H9 (cell line): ENCODE results near the gene OR13C8. TPM values are rescaled to one million over a fixed set of nuclear protein-coding genes. Genes with fewer than 3 reads are reported as not detected.

Experiments used
- DNase-seq: peaks from one replicate; pipeline ENCODE4 v3.0.0-alpha.2; 2017
- H2AFZ ChIP-seq: one replicate; pipeline ENCODE4 v1.6.1; 2013; ENCODE audit warnings: mild to moderate bottlenecking, low read length, control low read depth, moderate library complexity
- H2AK5ac ChIP-seq: 2 replicates; pipeline ENCODE4 v1.6.1; 2013; ENCODE audit warnings: low read length, control low read depth, mixed read lengths; ENCODE audit not compliant: insufficient read length
- H2BK120ac ChIP-seq: one replicate; pipeline ENCODE4 v1.6.1; 2013; ENCODE audit warnings: low read depth, mild to moderate bottlenecking, low read length, control low read depth, inconsistent platforms; ENCODE audit not compliant: poor library complexity, severe bottlenecking
- H2BK12ac ChIP-seq: 2 replicates; pipeline ENCODE4 v1.6.1; 2013; ENCODE audit warnings: low read length, control low read depth, mixed read lengths, low read depth; ENCODE audit not compliant: insufficient read length
- H2BK15ac ChIP-seq: 2 replicates; pipeline ENCODE4 v1.6.1; 2013; ENCODE audit warnings: low read depth, low read length, control low read depth
- H2BK20ac ChIP-seq: one replicate; pipeline ENCODE4 v1.6.1; 2013; ENCODE audit warnings: low read depth, mild to moderate bottlenecking, low read length, control low read depth, inconsistent platforms; ENCODE audit not compliant: poor library complexity, severe bottlenecking
- H2BK5ac ChIP-seq: 2 replicates; pipeline ENCODE4 v1.6.1; 2013; ENCODE audit warnings: low read length, control low read depth, mixed read lengths; ENCODE audit not compliant: insufficient read length
- H3K14ac ChIP-seq: 2 replicates; pipeline ENCODE4 v1.6.1; 2013; ENCODE audit warnings: low read length, control low read depth; ENCODE audit not compliant: insufficient read depth
- H3K18ac ChIP-seq: 2 replicates; pipeline ENCODE4 v1.6.1; 2013; ENCODE audit warnings: low read depth, mild to moderate bottlenecking, mixed read lengths, low read length, control low read depth; ENCODE audit not compliant: insufficient read length
- H3K23ac ChIP-seq: 2 replicates; pipeline ENCODE4 v1.6.1; 2013; ENCODE audit warnings: low read length, control low read depth, mixed read lengths, low read depth; ENCODE audit not compliant: insufficient read length
- H3K23me2 ChIP-seq: 2 replicates; pipeline ENCODE4 v1.6.1; 2013; ENCODE audit warnings: low read depth, mild to moderate bottlenecking, mixed read lengths, low read length, control low read depth; ENCODE audit not compliant: insufficient read length, poor library complexity, severe bottlenecking
- H3K27ac ChIP-seq: 2 replicates; pipeline ENCODE4 v1.5.1; 2013; ENCODE audit warnings: low read length, control low read depth, mixed read lengths, low read depth; ENCODE audit not compliant: insufficient read length
- H3K27me3 ChIP-seq: 2 replicates; pipeline ENCODE4 v1.6.1; 2013; ENCODE audit warnings: low read length, control low read depth, inconsistent platforms; ENCODE audit not compliant: insufficient read depth
- H3K4ac ChIP-seq: 2 replicates; pipeline ENCODE4 v1.6.1; 2013; ENCODE audit warnings: low read depth, mild to moderate bottlenecking, control low read depth, inconsistent platforms, low read length, moderate library complexity
- H3K4me1 ChIP-seq: 2 replicates; pipeline ENCODE4 v1.6.1; 2013; ENCODE audit warnings: low read length, control low read depth, inconsistent platforms; ENCODE audit not compliant: insufficient read depth
- H3K4me2 ChIP-seq: 2 replicates; pipeline ENCODE4 v1.6.1; 2013; ENCODE audit warnings: low read length, control low read depth, mixed read lengths; ENCODE audit not compliant: insufficient read length, insufficient read depth
- H3K56ac ChIP-seq: 2 replicates; pipeline ENCODE4 v1.6.1; 2013; ENCODE audit warnings: low read depth, mild to moderate bottlenecking, mixed read lengths, low read length, control low read depth; ENCODE audit not compliant: insufficient read length
- H3K79me1 ChIP-seq: 2 replicates; pipeline ENCODE4 v1.6.1; 2013; ENCODE audit warnings: low read depth, mild to moderate bottlenecking, moderate library complexity, low read length, control low read depth, inconsistent platforms; ENCODE audit not compliant: insufficient read depth, poor library complexity, severe bottlenecking
- H3K79me2 ChIP-seq: 2 replicates; pipeline ENCODE4 v1.6.1; 2013; ENCODE audit warnings: low read length, control low read depth, inconsistent platforms; ENCODE audit not compliant: insufficient read depth
- H3K9ac ChIP-seq: 2 replicates; pipeline ENCODE4 v1.6.1; 2013; ENCODE audit warnings: low read length, control low read depth, mixed read lengths; ENCODE audit not compliant: insufficient read length; ENCODE audit errors: extremely low read depth
- H3K9me3 ChIP-seq: one replicate; pipeline ENCODE4 v1.6.1; 2013; ENCODE audit warnings: low read depth, low read length, inconsistent platforms; ENCODE audit not compliant: control insufficient read depth
- H3T11ph ChIP-seq: one replicate; pipeline ENCODE4 v1.6.1; 2013; ENCODE audit warnings: mild to moderate bottlenecking, low read length, control low read depth, inconsistent platforms
- H4K20me1 ChIP-seq: one replicate; pipeline ENCODE4 v1.6.1; 2013; ENCODE audit not compliant: control insufficient read depth, insufficient read length, insufficient read depth
- H4K5ac ChIP-seq: 2 replicates; pipeline ENCODE4 v1.6.1; 2013; ENCODE audit warnings: low read depth, mild to moderate bottlenecking, mixed read lengths, low read length, control low read depth; ENCODE audit not compliant: insufficient read length
- H4K8ac ChIP-seq: replicated peaks from 2 replicates; pipeline ENCODE4 v1.6.1; 2013; ENCODE audit warnings: low read length, control low read depth, mixed read lengths, low read depth; ENCODE audit not compliant: insufficient read length
- H4K91ac ChIP-seq: 2 replicates; pipeline ENCODE4 v1.6.1; 2013; ENCODE audit warnings: low read depth, mild to moderate bottlenecking, moderate library complexity, mixed read lengths, low read length, control low read depth; ENCODE audit not compliant: insufficient read length
- H3K27ac Mint-ChIP-seq, 3 experiments: 2 replicates in 2 of 3; 3 replicates in 1 of 3; pipeline ENCODE4 v1.8.0; 2020 to 2021; ENCODE audit warnings: mixed read lengths in 3 of 3, mild to moderate bottlenecking in 1 of 3, moderate library complexity in 1 of 3
- H3K27me3 Mint-ChIP-seq: 2 replicates; pipeline ENCODE4 v1.8.0; 2021; ENCODE audit warnings: low read depth, mild to moderate bottlenecking, moderate library complexity, mixed read lengths
- H3K36me3 Mint-ChIP-seq, 3 experiments: 2 replicates in 2 of 3; 3 replicates in 1 of 3; pipeline ENCODE4 v1.8.0; 2020 to 2021; ENCODE audit warnings: low read depth in 3 of 3, mixed read lengths in 3 of 3; ENCODE audit not compliant: insufficient read depth in 1 of 3
- H3K4me1 Mint-ChIP-seq, 2 experiments: 2 replicates each; pipeline ENCODE4 v1.8.0; 2020; ENCODE audit warnings: mixed read lengths in 2 of 2
- H3K4me3 Mint-ChIP-seq, 2 experiments: 2 replicates in 1 of 2; 3 replicates in 1 of 2; pipeline ENCODE4 v1.8.0; 2020 to 2021; ENCODE audit warnings: mild to moderate bottlenecking in 2 of 2, mixed read lengths in 2 of 2, moderate library complexity in 1 of 2
- H3K9me3 Mint-ChIP-seq, 2 experiments: 2 replicates in 1 of 2; 3 replicates in 1 of 2; pipeline ENCODE4 v1.8.0; 2020; ENCODE audit warnings: mild to moderate bottlenecking in 2 of 2, mixed read lengths in 2 of 2, moderate library complexity in 1 of 2
- WGBS: extraction: QIAGEN DNeasy Blood & Tissue Kit; methylation state at CpG from one replicate; pipeline ENCODE4 v1.1.7; 2013; ENCODE audit warnings: missing lambda C conversion rate, low lambda C conversion rate, mixed read lengths; ENCODE audit not compliant: insufficient read length; ENCODE audit errors: extremely low coverage; 5-methylcytosine and 5-hydroxymethylcytosine counted together
- total RNA-seq: library from RNA; stranded (reverse); gene quantifications from 2 replicates; pipeline ENCODE4 v1.2.1, GENCODE V29; 2021
- TF ChIP-seq, protein P1 (sequence below): fragments of 200-600 bp; sonication (generic); conservative IDR thresholded peaks from 3 replicates; pipeline ENCODE4 v1.8.0; 2021; ENCODE audit warnings: antibody characterized with exemption, mild to moderate bottlenecking

The OR13C8 gene
- total RNA-seq, 1 experiment from 2014 or later = not detected

DNA sequence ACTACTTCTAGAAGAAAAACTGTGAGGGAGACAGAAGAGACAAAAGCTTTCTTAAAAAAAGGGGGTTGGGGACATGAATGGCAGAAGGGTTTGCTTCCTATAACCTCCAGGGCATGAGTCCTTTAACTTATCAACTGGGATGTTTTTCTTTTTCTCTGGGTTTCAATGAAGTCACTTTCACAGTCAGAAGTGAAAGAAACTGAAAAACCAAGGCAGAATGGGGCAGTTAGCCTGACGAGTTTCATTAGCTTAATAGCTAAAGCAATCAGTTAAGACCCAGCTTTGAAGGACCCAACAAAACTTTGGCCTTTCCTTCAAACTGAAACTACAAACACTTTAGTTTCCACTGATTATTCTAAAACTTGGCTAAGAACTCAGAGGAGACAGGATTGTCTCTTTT, 4.6 kb upstream of the OR13C8 start:
- Histone ChIP-seq H3K79me1 (no peaks in the 10 kb centered on the region), H3K4me1 (no peaks in the 10 kb centered on the region), H2AK5ac (no peak overlapping the region), H4K5ac (no peak overlapping the region), H4K8ac (no peak overlapping the region), H3T11ph (no peak overlapping the region), H4K91ac (no peak overlapping the region), H3K79me2 (no peaks in the 10 kb centered on the region), H3K18ac (no peak overlapping the region), H3K27ac (no peak overlapping the region), H3K9ac (no peak overlapping the region), H4K20me1 (no peaks in the 10 kb centered on the region), H3K4me2 (no peak overlapping the region), H3K56ac (no peak overlapping the region), H2BK20ac (no peak overlapping the region), H2AFZ (no peak overlapping the region), H3K23ac (no peak overlapping the region), H3K4ac (no peak overlapping the region), H2BK15ac (no peak overlapping the region), H3K9me3 (no peaks in the 10 kb centered on the region), H3K27me3 (no peaks in the 10 kb centered on the region), H2BK12ac (no peak overlapping the region), H2BK120ac (no peak overlapping the region), H3K14ac (no peak overlapping the region), H3K23me2 (no peaks in the 10 kb centered on the region), H2BK5ac (no peak overlapping the region)
- WGBS = no CpG with 5 or more reads among the region's 1 CpG
- Mint-ChIP-seq H3K4me1 (no peaks in the 10 kb centered on the region), H3K4me3 (no peak overlapping the region), H3K27me3 (no peaks in the 10 kb centered on the region), H3K36me3 (peaks cover 0 to 1% (median 0%) of the 10 kb centered on the region in 3 experiments; a peak in 2 of 7 replicates), H3K9me3 (peaks cover under 1% of the 10 kb centered on the region in 2 experiments; a peak in 3 of 5 replicates), H3K27ac (no peak overlapping the region; a peak in 1 of 7 replicates)
- TF ChIP-seq, protein P1, sequence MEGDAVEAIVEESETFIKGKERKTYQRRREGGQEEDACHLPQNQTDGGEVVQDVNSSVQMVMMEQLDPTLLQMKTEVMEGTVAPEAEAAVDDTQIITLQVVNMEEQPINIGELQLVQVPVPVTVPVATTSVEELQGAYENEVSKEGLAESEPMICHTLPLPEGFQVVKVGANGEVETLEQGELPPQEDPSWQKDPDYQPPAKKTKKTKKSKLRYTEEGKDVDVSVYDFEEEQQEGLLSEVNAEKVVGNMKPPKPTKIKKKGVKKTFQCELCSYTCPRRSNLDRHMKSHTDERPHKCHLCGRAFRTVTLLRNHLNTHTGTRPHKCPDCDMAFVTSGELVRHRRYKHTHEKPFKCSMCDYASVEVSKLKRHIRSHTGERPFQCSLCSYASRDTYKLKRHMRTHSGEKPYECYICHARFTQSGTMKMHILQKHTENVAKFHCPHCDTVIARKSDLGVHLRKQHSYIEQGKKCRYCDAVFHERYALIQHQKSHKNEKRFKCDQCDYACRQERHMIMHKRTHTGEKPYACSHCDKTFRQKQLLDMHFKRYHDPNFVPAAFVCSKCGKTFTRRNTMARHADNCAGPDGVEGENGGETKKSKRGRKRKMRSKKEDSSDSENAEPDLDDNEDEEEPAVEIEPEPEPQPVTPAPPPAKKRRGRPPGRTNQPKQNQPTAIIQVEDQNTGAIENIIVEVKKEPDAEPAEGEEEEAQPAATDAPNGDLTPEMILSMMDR = no peak
- no peak for DNase-seq
